AG09309 (cell line): Measurements from ENCODE around the gene FES.

ENCODE experiments used
- DNase-seq: peaks from one replicate; pipeline ENCODE4 v3.0.0-alpha.2; 2010; ENCODE audit warnings: low read depth
- H3K4me3 ChIP-seq: 2 replicates; pipeline ENCODE4 v1.5.1; 2011; ENCODE audit warnings: mild to moderate bottlenecking, low read depth, low read length, moderate library complexity; ENCODE audit not compliant: control insufficient read depth
- CTCF ChIP-seq: IDR thresholded peaks from 2 replicates; pipeline ENCODE4 v1.5.1; 2011; ENCODE audit warnings: mild to moderate bottlenecking, low read depth, low read length, inconsistent platforms; ENCODE audit not compliant: insufficient read depth, control insufficient read depth; ENCODE audit errors: missing control alignments

FES gene

GRCh38 chr15:90889736-90890456 lies 5.6 kb downstream of the FES start:
- no peak overlapping the region for H3K4me3 ChIP-seq
- DNase-seq: no peak
- TF ChIP-seq CTCF: no peak

- no peak overlapping the region for H3K4me3 ChIP-seq
- no peak for TF ChIP-seq CTCF
- no peak for DNase-seq
Observed at GRCh38 chr15:90890839-90891238, 6.5 kb downstream of the FES start.

- no peak overlapping the region for H3K4me3 ChIP-seq
- no peak for TF ChIP-seq CTCF
- DNase-seq: no peak
Observed at GRCh38 chr15:90891346-90891949, 7.1 kb downstream of the FES start.

- TF ChIP-seq CTCF: no peak
- H3K4me3 ChIP-seq: no peak overlapping the region
- no peak for DNase-seq
Observed at GRCh38 chr15:90892023-90892422, 7.7 kb downstream of the FES start.

- H3K4me3 ChIP-seq: no peak overlapping the region
- TF ChIP-seq CTCF: no peak
- no peak for DNase-seq
Observed at GRCh38 chr15:90892498-90893174, 8.3 kb downstream of the FES start.

GRCh38 chr15:90893175-90894090 lies 9.1 kb downstream of the FES start:
- no peak for TF ChIP-seq CTCF
- no peak overlapping the region for H3K4me3 ChIP-seq
- DNase-seq: no peak
